NB4 (cell line): ENCODE results near the gene RAD23B.

Experiments used
- DNase-seq: peaks from one replicate; pipeline ENCODE4 v3.0.0; 2010; ENCODE audit warnings: low read depth
- H3K4me3 ChIP-seq: one replicate; pipeline ENCODE4 v1.5.1; 2011; ENCODE audit warnings: mild to moderate bottlenecking, low read depth, low read length, moderate library complexity
- CTCF ChIP-seq: IDR thresholded peaks from one replicate; pipeline ENCODE4 v1.5.1; 2012; ENCODE audit warnings: low read depth, low read length
- MAX ChIP-seq: IDR thresholded peaks from 2 replicates; pipeline ENCODE4 v1.6.1; 2011; ENCODE audit warnings: low read depth, low read length
- MYC ChIP-seq: IDR thresholded peaks from 2 replicates; pipeline ENCODE4 v1.6.1; 2011; ENCODE audit warnings: low read depth, low read length
- POLR2A ChIP-seq: IDR thresholded peaks from 2 replicates; pipeline ENCODE4 v1.6.1; 2011; ENCODE audit warnings: mild to moderate bottlenecking; ENCODE audit not compliant: insufficient read length; ENCODE audit errors: extremely low read depth

The RAD23B gene

GRCh38 chr9:107266624-107267368 is 16.3 kb upstream of the RAD23B start:
- H3K4me3 ChIP-seq, result no peak overlapping the region
- TF ChIP-seq POLR2A (no peak), MAX (no peak), CTCF (no peak), MYC (no peak)
- DNase-seq, result no peak

- DNase-seq, result no peak
- TF ChIP-seq MAX (no peak), POLR2A (no peak), MYC (no peak), CTCF (no peak)
Measured at GRCh38 chr9:107268560-107268959, 14.5 kb upstream of the RAD23B start.

GRCh38 chr9:107269254-107269653 is 13.8 kb upstream of the RAD23B start:
- TF ChIP-seq MAX, result no peak
- TF ChIP-seq CTCF, result no peak
- no peak for TF ChIP-seq POLR2A
- TF ChIP-seq MYC, result no peak
- no peak overlapping the region for H3K4me3 ChIP-seq
- no peak for DNase-seq

More at GRCh38 chr9:107268560-107268959, 14.5 kb upstream of the RAD23B start:
- no peak overlapping the region for H3K4me3 ChIP-seq

- no peak overlapping the region for H3K4me3 ChIP-seq
- DNase-seq, result no peak
- no peak for TF ChIP-seq MYC
- no peak for TF ChIP-seq CTCF
- no peak for TF ChIP-seq MAX
- TF ChIP-seq POLR2A, result no peak
Measured at GRCh38 chr9:107269681-107270080, 13.4 kb upstream of the RAD23B start.

- TF ChIP-seq POLR2A (no peak), MAX (no peak), CTCF (no peak), MYC (no peak)
- no peak for DNase-seq
- no peak overlapping the region for H3K4me3 ChIP-seq
Measured at GRCh38 chr9:107270082-107270481, 13.0 kb upstream of the RAD23B start.
